HG03045 (cell line): ENCODE data around the gene KIF22.
A peak's percentile ranks its signal among the peaks of the same experiment; 100 is the strongest.
"Not testable (repeated sequence)": the region's sequence is repeated elsewhere in the genome, so short reads cannot be mapped to it uniquely, and the experiment has no call there.

Experiments used
- ATAC-seq: cut with Tn5 transposase; IDR thresholded peaks from one replicate; pipeline ENCODE4 v1.9.1; 2021; ENCODE audit warnings: mild to moderate bottlenecking, moderate library complexity; ENCODE audit not compliant: unreplicated experiment

The KIF22 gene

DNA sequence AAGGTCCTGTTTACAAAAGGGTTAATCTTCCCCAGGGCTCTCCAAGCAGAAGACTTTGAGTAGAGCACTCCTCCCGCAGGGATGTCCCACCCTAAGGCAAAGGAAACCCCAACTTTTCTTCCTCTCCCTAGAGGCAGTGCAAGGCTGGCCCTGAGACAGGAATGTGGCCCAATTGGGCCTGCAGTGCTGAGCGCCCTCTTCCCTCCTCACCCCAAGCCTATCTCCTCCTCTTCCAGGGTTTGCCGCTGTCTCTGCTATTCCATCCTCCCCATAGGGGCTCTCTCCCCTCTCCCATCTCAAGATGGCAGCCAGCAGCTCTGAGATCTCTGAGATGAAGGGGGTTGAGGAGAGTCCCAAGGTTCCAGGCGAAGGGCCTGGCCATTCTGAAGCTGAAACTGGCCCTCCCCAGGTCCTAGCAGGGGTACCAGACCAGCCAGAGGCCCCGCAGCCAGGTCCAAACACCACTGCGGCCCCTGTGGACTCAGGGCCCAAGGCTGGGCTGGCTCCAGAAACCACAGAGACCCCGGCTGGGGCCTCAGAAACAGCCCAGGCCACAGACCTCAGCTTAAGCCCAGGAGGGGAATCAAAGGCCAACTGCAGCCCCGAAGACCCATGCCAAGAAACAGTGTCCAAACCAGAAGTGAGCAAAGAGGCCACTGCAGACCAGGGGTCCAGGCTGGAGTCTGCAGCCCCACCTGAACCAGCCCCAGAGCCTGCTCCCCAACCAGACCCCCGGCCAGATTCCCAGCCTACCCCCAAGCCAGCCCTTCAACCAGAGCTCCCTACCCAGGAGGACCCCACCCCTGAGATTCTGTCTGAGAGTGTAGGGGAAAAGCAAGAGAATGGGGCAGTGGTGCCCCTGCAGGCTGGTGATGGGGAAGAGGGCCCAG lies 22.4 kb downstream of the KIF22 start:
- no peak for ATAC-seq

DNA sequence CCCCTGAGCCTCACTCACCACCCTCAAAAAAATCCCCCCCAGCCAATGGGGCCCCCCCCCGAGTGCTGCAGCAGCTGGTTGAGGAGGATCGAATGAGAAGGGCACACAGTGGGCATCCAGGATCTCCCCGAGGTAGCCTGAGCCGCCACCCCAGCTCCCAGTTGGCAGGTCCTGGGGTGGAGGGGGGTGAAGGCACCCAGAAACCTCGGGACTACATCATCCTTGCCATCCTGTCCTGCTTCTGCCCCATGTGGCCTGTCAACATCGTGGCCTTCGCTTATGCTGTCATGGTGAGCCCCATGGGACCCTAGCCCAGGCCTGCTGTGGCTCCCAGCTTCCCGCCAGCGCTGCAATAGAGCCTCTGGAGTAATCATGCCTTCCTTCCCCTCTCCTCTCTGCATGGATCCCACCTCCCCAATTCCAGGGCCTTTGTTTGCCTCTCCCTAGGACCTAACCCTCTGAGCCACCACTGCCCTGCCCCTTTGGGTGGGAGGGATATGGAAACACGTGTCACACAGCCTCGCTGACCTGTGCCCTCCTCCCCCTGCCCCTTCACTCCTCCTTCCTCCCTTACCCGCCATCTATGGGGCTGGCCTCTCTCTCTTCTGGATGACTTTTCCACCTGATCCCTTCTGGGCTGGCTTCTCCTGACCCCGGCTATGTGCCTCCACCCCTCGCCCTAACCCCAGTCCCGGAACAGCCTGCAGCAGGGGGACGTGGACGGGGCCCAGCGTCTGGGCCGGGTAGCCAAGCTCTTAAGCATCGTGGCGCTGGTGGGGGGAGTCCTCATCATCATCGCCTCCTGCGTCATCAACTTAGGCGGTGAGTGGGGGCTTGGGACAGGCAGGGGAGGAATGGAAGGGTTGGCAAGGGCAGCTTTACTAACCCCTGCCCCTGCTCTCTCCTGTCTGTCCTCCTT lies 23.4 kb downstream of the KIF22 start:
- no peak for ATAC-seq

GRCh38 chr16:29814592-29814991 lies 24.0 kb downstream of the KIF22 start:
- ATAC-seq, result no peak

GRCh38 chr16:29815032-29815721 lies 24.6 kb downstream of the KIF22 start:
- ATAC-seq, result no peak

- peak; percentile 60 for ATAC-seq
Observed at GRCh38 chr16:29815793-29816693, 25.5 kb downstream of the KIF22 start, which contains the start of gene PAGR1. TSS of gene PAGR1 (plus strand) at chr16:29816152. CDS start at chr16:29816526, 374 bp downstream.

DNA sequence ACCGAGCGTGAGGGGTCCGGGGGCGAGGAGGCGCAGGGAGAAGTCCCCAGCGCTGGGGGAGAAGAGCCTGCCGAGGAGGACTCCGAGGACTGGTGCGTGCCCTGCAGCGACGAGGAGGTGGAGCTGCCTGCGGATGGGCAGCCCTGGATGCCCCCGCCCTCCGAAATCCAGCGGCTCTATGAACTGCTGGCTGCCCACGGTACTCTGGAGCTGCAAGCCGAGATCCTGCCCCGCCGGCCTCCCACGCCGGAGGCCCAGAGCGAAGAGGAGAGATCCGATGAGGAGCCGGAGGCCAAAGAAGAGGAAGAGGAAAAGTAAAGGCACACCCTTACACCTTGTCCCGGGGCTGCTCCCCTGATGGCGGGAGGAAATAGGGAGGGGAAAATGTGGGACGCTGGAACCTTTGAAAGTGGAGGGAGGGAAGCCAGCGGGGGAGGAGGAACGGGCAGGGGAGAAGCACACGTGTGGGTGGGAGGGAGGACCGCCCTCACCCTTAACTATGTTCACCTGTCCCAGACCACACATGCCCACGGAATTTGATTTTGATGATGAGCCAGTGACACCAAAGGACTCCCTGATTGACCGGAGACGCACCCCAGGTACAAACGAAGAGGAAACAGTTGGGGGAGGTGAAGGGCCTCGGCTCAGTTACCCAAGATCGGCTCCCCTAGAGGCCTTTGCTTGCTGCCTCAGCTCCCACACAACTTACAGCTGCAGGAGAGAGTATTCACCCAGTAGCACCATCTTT lies 26.3 kb downstream of the KIF22 start:
- ATAC-seq, result peak; percentile 11

GRCh38 chr16:29818082-29818481 lies 27.5 kb downstream of the KIF22 start:
- ATAC-seq, result no peak

- no peak for ATAC-seq
Observed at GRCh38 chr16:29819506-29819905, 29.0 kb downstream of the KIF22 start.

- no peak for ATAC-seq
Observed at GRCh38 chr16:29820271-29820701, 29.7 kb downstream of the KIF22 start, which contains the start of gene MVP. TSS of gene MVP (plus strand) at chr16:29820462. CDS start at chr16:29830550, 10,088 bp downstream.

- ATAC-seq, result peak; percentile 35
Observed at GRCh38 chr16:29820730-29821642, 30.4 kb downstream of the KIF22 start.

DNA sequence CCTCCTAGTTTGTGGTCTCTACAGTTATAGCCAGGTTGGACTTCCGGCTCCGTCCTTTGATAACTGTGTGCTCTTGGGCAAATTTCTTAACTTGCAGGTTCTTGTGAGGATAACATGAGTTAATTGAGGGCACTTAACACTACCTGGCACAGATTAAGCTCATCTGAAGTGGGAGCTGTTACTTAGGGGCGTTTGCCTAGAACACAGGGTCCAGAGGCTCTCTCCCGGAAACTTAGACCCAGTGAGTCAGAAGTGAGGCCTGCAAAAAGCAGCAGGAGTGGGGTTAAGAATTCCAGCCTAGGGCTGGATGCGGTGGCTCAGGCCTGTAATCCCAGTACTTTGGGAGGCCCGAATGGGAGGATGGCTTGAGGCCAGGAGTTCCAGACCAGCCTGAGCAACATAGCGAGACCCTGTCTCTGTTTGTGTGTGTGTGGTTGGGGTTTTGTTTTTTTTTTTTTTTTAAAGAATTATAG lies 31.1 kb downstream of the KIF22 start:
- no peak for ATAC-seq

- no peak for ATAC-seq
Observed at GRCh38 chr16:29824589-29825144, 34.1 kb downstream of the KIF22 start.

- ATAC-seq, result no peak
Observed at GRCh38 chr16:29825145-29826044, 34.8 kb downstream of the KIF22 start.

GRCh38 chr16:29826342-29826695 lies 35.8 kb downstream of the KIF22 start:
- ATAC-seq, result no peak

DNA sequence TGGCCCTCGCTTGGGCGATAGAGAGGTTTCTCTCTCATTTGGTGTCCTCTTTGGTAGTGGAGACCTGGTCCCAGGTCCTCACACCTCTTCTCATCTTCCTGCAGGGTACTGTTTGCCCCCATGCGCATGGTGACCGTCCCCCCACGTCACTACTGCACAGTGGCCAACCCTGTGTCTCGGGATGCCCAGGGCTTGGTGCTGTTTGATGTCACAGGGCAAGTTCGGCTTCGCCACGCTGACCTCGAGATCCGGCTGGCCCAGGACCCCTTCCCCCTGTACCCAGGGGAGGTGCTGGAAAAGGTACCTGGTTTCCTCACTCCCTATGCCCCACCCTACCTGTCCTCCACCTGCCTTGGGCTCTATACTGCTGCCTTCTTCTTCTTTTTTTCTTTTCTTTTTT lies 40.2 kb downstream of the KIF22 start:
- no peak for ATAC-seq

- ATAC-seq, result no peak
Observed at GRCh38 chr16:29831490-29831889, 40.9 kb downstream of the KIF22 start.

DNA sequence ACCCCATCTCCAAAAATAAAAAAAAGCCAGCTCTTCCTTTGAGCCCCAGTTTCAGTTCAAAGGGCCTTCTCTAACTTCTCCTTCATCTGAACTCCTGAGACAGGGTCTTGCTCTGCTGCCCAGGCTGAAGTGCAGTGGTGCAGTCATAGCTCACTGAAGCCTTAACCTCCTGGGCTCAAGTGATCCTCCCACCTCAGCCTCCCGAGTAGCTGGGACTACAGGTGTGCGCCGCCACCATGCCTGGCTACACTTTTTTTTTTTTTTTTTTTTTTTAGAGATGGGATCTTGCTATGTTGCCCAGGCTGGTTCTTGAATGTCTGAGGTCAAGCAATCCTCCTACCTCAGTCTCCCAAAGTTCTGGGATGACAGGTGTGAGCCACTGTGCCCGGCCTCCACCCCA lies 42.7 kb downstream of the KIF22 start:
- ATAC-seq, result not testable (repeated sequence)
